NCI-H345 treated with DMSO at 0.1 percent for 48 hours (cell line): ENCODE results near the gene VEGFC.

Source experiments
- DNase-seq: peaks from one replicate; lab custom pipeline; 2025; ENCODE audit not compliant: unreplicated experiment; lab: John Stamatoyannopoulos, UW

VEGFC gene

DNA sequence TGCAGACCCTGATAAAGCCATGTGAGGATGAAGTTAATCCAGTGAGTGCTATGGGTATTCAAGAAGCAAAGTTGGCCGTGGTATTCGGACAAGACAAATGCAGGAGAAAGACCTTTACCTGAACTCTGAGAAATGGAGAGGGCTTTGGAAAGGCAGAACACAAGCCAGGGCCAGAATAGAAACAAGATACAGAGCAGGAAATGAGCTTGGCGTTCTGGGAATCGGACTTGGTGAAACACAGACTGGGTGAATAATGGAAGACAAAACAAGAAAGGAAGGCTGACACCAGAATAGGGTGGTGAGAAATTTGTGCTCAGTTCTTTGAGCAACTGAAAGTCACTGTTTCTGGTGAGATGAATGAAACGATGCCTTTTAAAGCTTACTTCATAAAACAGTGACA, 83.3 kb downstream of the VEGFC start:
- no peak for DNase-seq

DNA sequence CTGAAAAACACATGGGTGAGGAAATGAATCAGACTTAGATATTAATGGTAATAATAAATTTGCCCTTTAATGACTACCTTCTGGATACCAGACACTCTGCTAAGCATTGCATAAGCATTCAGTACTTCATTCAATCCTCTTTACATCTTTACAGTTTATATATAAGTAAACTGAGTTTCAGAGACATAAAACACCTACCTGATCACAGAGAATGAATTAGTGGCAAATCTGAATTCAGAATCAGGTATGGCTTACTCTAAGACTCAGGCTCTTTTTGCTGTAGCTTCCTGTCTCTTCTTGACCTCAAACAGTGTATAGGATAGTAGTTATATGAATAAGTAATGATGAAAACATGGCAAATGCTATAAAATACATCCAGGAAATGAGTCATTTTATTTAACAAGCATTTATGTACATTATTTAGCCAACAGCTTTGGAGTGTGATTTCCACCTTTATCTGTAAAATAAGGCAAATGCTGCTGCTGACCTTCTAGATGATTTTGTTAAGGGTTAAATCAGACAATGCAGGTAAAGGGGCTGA, 83.9 kb downstream of the VEGFC start:
- DNase-seq: no peak

- no peak for DNase-seq
These were observed 102.0 kb downstream of the VEGFC start for GRCh38 chr4:176690716-176691115.

- no peak for DNase-seq
These were observed 112.0 kb downstream of the VEGFC start for GRCh38 chr4:176680668-176681180.

GRCh38 chr4:176676901-176677300, 115.8 kb downstream of the VEGFC start:
- no peak for DNase-seq

DNA sequence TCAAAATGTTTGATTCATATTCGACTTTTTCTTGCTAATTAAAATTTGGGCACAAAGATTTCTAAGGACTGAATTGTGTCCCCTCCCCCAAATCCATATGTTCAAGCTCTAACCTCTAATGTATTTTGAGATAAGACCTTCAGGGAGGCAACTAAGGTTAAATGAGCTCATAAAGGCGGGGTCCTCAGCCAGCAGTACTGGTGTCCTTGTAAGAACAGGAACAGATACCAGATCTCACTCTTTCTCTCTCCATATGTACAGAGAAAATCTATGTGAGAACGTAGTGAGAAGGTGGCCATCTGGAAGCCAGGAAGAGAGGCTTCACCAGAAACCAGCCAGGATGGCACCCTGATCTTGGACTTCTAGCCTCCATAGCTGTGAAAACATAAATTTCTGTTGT, 116.9 kb downstream of the VEGFC start:
- no peak for DNase-seq

GRCh38 chr4:176671532-176671931, 121.2 kb downstream of the VEGFC start:
- DNase-seq: no peak

DNA sequence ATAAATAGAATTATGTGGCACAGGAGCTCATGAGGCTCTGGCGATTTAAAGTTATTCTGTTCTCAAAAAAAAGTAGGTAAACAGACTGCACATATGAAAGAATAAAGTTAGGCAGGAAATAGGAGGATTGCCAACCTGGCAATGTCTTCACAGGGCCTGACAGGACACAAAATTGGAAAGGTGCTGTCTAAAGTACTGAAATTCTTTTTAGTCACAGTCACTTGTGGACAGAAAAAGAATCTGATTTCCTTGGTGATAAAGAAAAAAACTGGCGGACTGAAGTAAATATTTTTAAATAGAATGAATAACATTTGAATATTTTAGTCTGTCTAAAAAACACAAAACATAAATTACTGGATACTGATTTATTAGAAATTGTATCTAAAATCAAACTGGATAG, 124.4 kb downstream of the VEGFC start:
- no peak for DNase-seq

DNA sequence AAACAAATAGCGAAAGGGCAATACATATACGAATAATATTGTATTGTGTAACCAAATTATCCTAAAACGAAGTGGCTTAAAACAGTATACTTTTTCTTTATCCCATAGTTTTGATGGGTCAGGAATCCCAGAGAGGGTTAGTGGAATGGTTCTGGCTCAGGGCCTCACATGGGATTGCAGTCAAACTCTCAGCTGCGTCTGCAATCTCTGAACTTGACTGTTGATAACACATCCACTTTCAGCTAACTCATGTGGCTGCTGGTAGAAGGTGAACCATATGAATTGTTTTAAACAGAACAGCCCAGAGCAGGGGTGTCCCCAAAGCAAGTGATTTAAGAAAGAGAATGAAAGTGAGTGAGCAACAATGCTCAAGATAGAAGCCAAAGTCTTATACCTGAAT, 127.8 kb downstream of the VEGFC start:
- no peak for DNase-seq

- DNase-seq: no peak
These were observed 132.2 kb downstream of the VEGFC start for GRCh38 chr4:176660561-176660960.

- no peak for DNase-seq
These were observed 136.6 kb downstream of the VEGFC start for GRCh38 chr4:176656108-176656507.

DNA sequence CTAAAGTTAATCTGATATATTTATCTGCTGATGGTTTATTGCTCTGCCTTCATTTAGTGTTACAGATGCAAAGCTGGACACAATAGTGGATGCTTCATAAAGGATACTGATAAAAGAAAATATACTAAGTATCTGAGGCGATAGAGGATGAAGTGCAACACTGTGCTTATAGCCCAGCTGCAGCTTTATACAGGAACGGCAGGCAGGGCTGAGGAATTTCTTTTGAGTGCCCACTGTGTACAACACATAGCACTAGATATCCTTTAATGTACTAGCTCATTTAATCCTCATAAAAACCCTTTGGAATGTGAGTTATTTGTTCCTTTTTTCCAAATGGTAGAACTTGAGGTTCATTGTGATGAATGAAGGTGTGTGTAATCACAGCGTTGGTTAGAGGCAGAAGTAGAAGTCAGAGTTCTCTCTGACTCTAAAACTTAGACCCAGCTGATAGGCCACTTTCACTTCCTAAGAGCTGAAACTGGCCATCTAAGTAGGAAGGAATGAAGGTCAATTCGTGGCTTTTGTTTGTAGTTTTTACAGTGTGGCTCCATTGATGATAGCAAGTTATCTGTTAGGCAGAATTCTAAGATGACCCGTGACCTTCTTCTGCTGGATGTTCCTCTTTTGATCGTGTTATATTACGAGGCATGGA, 138.0 kb downstream of the VEGFC start:
- no peak for DNase-seq

DNA sequence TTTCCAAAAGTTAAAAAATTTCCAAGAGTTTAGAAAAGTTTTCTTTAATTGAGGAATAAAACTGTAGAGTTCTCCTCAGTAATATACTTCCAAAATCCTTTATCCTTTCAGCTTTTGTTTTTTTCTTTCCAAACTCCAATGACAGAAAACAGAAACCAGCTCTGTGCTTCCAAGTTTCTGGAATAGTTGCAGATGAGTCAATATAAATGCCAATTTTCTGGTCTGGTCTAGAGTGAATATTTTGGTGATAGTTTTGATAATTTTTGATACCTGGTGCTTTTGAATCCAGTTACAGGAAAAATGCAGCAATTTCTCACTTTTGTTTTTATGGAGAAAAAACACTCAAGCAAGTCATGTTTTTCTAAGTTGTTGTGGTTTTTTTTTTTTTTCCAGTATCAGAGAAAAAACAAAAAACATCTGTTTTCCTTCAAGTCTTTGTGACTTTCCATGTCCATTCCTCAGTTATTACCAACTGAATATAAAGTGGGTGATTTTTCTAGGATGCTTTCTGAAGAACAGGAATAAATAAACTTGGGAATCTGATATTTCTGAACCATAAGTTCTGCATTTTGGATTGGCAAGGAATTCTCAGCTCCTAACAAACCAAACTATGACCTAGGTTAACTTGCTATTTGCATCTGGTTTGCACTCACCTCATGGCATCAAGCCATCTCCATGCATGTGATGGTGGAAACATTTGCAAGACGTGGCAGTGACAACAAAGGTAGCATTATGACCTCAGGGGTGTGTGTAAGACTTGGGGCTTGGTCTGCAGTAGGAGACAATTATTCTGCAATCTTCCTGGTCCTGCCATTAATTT, 139.1 kb downstream of the VEGFC start:
- no peak for DNase-seq

DNA sequence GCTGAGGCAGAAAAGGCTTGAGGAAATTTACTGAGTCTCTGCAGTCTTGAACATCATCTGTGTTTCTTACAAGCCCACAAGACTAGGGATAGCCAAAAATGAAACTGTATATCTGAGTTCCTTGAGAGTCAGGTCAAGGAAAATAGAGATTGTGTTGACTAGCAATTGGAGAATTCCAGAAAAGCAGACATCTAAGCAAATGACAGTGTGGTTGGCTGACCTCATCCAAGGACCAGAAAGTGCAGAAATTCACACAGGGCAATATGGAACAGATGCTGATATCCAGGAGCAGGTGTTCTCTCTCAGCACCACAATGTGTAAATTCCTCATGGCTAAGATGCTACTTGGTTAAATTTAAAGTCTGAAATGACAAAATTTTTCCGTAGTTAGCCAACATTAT, 146.4 kb downstream of the VEGFC start:
- no peak for DNase-seq

- DNase-seq: no peak
These were observed 147.3 kb downstream of the VEGFC start for GRCh38 chr4:176645246-176645960.

DNA sequence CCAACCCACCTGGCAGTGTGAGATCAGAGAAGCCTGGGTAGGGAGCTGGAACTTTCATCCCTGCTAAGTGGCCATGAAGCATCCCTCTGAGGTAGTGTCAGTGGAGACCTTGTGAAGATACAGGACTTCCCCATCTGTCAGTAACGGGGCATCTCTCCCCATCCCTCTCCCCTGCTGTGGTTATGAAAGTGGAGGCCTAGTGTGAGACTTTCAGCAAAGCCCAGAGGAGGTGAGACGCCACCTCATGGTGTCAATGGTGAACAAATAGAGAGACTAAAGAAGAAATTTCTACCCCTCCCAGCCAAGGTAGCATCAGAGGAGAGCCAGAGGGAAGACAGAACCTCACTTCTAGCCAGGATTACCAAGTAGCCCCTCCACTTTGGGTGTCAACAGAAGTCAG, 150.2 kb downstream of the VEGFC start:
- DNase-seq: no peak

- no peak for DNase-seq
These were observed 151.5 kb downstream of the VEGFC start for GRCh38 chr4:176641237-176641636.

GRCh38 chr4:176638992-176639391, 153.7 kb downstream of the VEGFC start:
- DNase-seq: no peak

DNA sequence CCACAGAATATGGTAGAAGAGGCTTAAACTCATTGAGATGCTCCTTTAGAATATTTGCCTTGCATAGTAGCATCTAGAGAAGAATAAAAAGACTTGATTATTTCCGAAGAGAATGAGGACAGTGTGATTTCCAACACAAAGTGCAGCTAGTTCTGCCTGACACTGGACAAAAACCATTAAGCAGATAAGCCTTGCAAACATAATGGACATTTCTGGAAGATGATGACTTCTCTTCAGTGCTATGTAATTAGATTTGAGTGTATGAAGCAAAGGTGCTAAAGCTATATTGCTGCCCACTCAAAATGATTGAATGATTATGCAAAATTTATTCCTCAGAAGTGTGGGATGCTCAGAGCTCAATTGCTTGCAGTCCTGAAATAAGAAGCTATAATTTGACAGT, 156.4 kb downstream of the VEGFC start:
- DNase-seq: no peak

GRCh38 chr4:176635372-176636261, 157.1 kb downstream of the VEGFC start:
- DNase-seq: no peak
